SK-N-SH (cell line): ENCODE measurements around the gene NCK1.

Source experiments
- CTCF ChIP-seq: fragments of 200-600 bp; sonication (generic); IDR thresholded peaks from 2 replicates; pipeline ENCODE4 v1.6.1; 2017; ENCODE audit warnings: antibody characterized with exemption, mild to moderate bottlenecking, moderate library complexity
- EP300 ChIP-seq, 2 experiments: IDR thresholded peaks; 2 replicates each; pipeline versions ENCODE4 v1.4.0 to v1.6.1; 2012; ENCODE audit warnings: borderline replicate concordance in 1 of 2, low read depth in 1 of 2, low read length in 1 of 2
- USF2 ChIP-seq: fragments of 150-350 bp; IDR thresholded peaks from 2 replicates; pipeline ENCODE4 v1.6.1; 2017; ENCODE audit warnings: antibody characterized with exemption, low read length, low read depth, borderline replicate concordance

- no peak for TF ChIP-seq CTCF
- TF ChIP-seq USF2: no peak
- no peak for TF ChIP-seq EP300 (IDR thresholded peaks at IDR 0.05; ENCODE audit: borderline replicate concordance in 1 of 2, low read depth in 1 of 2, low read length in 1 of 2)
These were observed 44.6 kb upstream of the NCK1 start for GRCh38 chr3:136817448-136817847.
